NCI-H526 treated with DMSO at 0.1 percent for 48 hours (cell line): ENCODE measurements around the gene SNAP29.
"Not testable (repeated sequence)": the region's sequence is repeated elsewhere in the genome, so short reads cannot be mapped to it uniquely, and the experiment has no call there.

Experiments
- DNase-seq: peaks from one replicate; lab custom pipeline; 2025; lab: John Stamatoyannopoulos, UW

Gene SNAP29

DNA sequence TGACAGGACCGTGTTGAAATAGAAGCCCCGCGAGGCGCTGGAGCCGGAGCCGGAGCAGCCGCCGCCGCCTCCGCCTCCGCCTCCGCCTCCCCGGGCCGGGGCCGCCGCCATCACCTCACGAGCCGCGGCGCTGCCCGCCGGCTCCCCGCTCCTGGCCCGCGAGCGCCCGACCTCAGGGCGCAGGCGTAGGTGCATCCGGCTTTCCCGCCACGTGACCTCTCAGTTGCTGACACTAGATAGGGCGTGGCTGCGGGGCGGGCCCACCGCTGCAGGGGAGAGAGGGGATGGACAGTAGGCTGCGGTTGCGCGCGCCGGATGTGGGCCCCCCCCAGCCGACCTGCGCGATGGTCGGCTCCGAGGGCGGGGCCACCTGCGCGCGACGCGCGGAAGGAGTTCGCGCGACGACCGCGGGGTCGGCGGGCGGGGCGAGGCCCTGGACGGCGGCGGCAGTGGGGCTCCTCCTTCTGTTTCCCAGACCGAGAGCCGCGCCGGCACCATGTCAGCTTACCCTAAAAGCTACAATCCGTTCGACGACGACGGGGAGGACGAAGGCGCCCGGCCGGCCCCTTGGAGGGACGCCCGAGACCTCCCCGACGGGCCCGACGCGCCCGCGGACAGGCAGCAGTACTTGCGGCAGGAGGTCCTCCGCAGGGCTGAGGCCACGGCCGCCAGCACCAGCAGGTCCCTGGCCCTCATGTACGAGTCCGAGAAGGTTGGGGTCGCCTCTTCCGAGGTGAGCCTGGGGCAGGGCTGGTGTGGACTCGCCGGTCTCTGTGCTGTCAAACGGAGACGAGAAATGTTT lies at the start of gene SNAP29, which contains the start of gene PI4KA:
SNAP29 (plus strand) TSS at position 393 of the 802 bp plus-strand sequence; CDS start at position 497, 104 bp downstream.
PI4KA (minus strand) TSS at position 197 of the 802 bp plus-strand sequence; CDS start at position 111, 86 bp downstream.
- DNase-seq = peak; percentile 91

DNA sequence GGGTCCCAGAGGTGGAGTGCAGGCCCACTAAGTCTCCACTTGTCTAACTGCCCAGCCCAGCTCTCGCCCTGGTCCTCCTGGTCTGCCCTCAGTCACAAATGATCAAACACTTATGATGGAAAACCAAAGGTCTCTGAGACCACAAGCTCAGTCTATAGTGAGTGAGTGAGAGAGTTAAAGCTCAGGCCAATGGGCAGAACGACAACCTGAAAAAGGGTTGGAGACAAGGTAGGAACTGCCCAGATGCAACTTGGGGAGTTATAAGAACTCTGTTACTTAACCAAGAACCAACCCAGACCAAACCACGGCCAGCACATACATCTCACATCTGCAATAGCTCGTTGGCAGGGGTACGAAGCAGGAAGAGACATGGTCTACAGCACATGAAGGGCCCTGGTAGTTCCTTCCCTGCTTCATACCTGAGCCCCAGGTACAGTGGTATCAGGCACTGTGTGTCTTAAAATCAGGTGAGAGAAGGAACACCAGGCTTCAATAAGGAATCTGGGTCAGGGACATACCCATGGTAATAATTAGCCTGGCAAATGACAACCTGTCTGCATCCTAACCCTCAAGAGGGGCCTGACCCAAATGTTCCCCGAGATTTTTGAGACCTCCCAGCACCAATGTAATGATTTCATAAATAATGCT lies 49.1 kb upstream of the SNAP29 start:
- DNase-seq = no peak

DNA sequence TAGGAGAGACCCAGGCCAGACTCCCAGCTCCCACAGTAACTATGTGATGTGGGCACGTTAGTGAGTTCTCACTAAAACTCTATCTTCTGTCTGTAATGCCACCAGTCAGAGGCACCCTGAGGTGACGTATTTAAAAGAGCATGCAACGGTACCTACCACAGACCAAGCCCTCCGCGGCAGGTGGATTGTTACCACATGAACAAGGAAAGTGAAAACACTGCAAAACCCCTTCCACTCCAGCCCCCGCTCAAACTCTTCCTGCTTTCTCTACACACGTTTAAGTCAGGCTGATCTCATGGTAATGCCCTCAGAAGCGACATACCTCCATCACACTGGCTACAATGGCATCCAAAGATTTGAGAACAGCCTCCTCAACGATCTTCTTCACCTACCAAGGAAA lies 48.2 kb upstream of the SNAP29 start:
- no peak for DNase-seq

DNA sequence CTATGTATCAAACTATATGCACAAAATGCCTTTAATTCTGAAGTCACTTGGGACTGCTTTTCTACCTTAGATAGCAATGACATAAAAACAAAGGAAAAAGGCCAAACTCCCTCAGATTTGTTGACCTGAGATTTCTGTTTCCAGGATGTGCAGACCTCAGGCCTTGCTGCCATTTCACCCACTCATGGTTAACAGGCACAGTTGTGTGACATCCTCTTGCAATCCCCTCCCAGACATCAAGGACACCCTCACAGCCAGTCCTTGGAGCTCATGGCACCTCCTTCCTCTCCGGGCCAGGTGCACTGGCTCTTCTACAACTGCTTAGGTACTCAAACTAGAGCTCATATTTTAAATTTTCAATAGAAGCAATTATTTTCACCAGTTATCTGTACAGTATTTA lies 47.6 kb upstream of the SNAP29 start:
- no peak for DNase-seq

DNA sequence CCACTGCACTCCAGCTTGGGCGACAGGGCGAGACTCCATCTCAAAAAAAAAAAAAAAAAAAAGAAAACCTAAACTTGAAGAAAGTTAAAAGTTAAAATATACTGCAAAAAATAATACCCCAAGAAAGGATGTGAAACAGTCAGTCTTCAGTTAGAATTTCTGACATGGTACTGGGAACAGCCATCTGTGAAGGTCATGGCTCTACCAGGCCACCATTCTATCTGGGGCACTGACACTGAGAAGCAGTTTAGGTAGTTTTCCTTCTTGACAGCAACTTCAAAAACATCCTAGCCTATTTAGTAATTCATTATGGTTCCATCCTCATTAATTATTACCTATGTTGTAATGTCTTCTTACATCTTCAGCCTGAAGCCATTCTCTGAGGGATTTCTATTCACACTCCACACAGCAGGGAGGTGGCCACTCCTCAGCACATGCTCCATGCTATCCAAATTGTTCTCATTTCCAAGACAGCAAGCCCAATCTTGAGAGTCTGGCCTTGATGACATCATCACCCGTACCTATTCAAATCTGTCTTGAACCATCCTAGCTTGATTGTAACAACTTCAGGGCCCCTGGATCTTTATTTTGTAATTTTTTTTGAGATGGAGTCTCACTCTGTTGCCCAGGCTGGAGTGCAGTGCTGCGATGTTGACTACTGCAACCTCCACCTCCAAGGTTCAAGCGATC lies 46.7 kb upstream of the SNAP29 start:
- DNase-seq = no peak

DNA sequence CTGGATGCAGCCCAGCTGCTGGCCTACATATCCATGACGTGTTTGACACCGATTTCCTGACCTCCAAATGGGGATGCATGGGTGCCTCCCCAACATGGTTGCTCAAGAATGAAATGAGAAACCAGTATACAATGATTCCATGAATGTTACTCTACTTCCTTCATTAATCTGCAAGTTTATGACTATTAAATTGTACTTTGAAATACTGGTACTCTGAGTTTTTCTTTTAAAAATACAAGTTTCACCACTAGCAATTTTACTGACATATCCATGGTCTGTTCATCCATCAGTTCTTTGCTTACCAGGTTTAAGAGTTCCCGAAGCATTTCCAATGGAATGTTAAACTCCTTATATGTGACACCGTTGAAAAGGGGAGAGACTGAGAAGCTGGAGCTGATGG lies 45.8 kb upstream of the SNAP29 start:
- no peak for DNase-seq

DNA sequence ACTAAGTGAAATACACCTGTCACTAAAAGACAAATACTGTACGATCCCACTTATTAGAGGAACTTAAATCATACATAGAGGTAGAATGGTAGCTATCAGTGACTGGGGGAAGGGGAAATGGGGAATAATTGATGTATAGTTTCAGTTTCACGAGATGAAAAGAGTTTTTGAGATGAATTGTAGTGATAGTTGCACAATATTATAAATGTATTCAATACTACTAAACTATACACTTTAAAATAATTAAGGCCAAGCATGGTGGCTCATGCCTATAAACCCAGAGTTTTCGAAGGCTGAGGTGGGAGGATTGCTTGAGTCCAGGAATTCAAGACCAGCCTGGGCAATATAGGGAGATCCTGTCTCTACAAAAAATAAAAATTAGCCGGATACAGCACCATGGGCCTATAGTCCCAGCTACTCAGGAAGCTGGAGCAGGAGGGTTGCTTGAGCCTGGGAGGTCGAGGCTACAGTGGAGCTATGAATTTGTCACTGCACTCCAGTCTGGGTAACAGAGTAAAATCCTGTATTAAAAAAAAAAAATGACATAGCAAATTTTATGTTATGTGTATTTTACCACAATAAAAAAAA lies 44.5 kb upstream of the SNAP29 start:
- no peak for DNase-seq

DNA sequence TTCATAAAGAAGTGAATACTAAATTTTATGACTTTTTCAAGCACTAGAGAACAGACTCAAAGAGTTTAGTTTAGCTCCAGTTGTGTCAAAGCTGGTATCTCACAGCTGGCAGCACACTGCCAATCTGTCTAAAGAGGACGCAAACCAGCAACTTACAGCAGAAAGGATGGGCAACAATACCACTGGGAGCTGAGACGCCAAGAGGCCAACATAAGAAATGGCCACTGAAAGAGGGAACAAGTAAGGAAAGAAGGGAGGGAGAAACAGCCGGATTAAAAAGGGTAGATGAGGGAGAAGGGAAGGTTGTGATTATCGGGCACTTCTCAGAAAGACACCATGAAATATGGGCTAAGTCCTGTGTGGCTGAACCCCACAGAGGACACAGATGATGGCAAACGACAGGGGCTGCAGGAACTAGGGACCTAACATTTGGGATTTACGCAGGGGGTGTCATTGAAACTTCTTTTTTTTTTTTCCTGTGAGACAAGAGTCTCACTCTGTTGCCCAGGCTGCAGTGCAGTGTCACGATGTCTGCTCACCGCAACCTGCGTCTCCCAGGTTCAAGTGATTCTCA lies 43.2 kb upstream of the SNAP29 start:
- no peak for DNase-seq

DNA sequence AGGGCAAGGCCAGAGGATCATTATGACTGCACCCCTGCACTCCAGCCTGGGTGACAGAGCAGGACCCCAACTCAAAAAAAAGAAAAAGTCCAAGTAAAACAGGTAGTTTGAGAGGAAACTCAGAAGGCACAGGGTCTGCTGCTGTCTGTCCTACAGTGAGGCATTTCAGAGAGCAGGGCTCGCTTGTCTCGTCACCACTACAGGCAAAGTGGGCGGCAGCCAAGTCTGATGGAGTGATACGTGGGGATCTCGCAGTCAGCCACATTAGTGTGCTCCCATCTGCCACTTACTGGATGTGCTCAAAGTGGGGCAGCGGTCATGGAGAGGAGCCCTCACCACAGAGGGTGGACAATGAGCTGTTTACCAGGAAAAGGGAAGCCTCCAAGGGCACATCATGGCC lies 42.2 kb upstream of the SNAP29 start:
- no peak for DNase-seq

DNA sequence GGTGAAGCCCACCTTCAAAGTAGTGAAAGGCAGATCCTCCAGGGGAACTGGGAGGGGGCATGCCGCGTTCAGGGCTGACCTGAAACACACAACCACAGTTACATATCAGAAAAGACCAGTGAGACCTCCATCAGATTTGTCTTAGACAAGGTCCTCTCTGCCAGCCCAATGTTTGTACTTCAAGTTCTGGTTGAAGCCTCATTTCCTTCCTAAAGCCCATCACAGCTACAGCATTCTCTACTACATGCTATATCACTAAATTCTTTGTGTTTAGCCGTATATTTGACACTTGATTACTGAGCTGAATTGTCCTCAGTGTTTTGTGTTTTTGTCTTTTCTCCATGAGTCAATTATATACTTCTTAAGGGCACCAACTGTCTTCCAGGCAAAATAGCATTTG lies 40.3 kb upstream of the SNAP29 start:
- no peak for DNase-seq

DNA sequence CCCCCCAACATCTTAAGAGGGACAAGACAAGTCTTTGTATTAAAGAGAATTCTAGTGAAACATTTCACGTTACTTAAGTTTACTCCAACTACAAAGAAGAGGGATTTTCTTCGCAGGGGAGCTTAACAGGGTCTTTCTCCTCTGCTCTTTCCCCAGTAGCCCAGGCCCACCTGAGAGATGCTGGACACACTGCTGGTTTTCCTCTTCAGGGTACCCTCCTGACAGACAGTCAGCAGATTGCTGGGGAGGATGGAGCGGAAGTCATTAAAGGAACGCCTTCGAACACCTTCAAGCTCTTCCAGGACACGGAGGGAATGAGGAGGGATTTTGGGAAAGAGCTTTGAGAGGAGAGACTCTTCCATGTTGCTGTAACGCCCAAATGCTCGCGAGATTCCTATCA lies 39.3 kb upstream of the SNAP29 start:
- DNase-seq = no peak

DNA sequence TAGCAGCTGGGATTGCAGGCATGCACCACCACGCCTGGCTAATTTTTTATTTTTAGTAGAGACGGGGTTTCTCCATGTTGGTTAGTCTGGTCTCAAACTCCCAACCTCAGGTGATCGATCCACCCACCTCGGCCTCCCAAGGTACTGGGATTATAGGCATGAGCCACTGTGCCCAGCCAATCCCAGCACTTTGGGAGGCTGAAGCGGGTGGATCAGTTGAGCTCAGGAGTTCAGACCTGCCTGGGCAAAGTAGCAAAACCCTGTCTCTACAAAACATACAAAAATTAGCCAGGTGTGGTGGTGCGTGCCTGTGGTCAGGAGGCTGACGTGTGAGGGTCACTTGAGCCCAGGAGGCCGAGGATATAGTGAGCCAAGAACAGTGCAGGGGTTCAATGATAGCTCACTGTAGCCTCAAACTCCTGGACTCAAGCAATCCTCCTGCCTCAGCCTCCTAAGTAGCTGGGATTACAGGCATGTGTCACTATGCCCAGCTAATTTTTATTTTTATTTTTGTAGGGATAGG lies 37.0 kb upstream of the SNAP29 start:
- DNase-seq = not testable (repeated sequence)

DNA sequence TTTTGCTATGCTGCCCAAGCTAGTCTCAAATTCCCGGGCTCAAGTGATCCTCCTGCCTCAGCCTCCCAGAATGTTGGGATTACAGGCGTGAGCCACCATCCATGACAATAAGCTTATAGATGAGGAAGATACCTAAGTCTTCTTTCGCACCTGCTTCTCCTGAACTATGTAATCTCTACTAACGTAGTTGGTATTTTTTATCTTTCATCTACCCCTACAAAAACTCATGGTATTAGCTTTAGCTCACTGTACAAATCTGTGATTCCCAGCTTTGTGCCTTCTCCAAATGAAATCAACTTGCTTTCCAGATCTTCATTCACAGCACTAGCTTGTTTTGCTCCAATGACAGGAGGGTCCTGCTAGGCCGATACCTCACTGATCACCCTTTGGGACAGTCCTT lies 36.6 kb upstream of the SNAP29 start:
- no peak for DNase-seq

DNA sequence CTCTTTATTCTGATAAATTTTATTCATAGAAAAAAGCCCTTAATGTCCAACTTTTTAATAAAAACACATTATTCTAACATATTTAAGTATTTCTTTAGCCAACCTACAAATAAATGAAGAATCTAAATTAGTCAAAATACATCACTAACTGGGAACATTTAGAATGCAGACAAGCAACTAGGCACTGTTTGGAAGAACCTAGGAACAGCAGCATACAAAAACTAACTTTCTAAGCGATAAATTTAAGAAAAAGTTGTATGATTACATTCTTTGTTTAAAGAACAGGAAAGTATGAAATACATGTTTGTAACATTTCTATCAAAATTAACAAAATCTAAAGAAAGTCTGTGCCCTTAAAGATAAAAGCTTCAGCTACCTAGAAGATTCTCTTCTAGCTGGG lies 35.5 kb upstream of the SNAP29 start:
- no peak for DNase-seq

DNA sequence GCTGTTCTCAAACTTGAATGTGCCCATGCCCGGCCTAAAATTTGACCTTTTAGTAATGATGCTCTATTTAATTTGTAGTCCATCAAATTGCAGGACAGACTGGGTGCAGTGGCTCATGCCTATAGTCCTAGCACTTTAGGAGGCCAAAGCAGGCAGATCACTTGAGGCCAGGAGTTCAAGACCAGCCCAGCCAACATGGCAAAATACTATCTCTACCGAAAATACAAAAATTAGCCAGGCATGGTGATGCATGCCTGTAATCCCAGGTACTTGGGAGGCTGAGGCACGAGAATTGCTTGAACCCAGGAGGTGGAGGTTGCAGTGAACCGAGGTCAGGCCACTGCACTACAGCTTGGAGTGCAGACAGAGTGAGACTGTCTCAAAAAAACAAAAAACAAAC lies 33.6 kb upstream of the SNAP29 start:
- DNase-seq = not testable (repeated sequence)

DNA sequence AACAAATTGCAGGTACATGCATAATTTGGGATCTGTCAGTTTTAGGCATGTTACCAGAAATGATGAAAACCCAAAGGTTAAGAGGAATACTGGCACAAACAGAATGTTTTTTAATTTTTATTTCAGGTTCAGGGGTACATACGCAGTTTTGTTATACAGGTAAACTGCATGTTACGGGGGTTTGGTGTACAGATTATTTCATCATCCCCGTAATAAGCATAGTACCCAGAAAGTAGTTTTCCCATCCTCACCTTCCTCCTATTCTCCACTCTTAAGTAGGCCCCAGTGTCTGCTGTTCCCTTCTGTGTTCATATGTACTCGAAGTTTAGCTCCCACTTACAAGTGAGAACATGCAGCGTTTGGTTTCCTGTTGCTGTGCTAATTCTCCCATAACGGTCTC lies 33.2 kb upstream of the SNAP29 start:
- DNase-seq = no peak

DNA sequence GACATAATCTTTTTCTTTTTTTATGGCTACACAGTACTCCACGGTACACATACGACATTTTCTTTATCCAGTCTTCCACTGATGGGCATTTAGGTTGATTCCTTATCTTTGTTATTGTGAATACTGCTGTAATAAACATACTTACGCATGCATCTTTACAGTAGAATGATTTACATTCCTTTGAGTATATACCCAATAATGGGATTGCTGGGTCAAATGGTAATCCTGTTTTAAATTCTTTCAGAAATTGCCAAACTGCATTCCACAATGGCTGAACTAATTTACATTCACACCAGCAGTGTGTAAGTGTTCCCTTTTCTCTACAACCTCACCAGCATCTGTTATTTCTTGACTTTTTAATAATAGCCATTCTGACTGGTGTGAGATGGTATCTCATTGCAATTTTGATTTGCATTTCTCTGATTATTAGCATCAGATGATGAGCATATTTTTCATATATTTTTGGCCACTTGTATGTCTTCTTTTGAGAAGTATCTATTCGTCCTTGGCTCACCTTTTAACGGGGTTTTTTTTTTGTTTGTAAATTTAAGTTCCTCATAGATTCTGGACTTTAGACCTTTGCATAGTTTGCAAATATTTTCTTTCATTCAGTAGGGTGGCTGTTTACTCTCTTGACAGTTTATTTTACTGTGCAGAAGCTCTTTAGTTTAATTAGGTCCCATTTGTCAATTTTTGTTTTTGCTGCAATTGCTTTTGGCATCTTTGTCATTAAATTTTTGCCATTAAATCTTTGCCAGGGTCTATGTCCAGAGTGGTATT lies 32.2 kb upstream of the SNAP29 start:
- DNase-seq = not testable (repeated sequence)

DNA sequence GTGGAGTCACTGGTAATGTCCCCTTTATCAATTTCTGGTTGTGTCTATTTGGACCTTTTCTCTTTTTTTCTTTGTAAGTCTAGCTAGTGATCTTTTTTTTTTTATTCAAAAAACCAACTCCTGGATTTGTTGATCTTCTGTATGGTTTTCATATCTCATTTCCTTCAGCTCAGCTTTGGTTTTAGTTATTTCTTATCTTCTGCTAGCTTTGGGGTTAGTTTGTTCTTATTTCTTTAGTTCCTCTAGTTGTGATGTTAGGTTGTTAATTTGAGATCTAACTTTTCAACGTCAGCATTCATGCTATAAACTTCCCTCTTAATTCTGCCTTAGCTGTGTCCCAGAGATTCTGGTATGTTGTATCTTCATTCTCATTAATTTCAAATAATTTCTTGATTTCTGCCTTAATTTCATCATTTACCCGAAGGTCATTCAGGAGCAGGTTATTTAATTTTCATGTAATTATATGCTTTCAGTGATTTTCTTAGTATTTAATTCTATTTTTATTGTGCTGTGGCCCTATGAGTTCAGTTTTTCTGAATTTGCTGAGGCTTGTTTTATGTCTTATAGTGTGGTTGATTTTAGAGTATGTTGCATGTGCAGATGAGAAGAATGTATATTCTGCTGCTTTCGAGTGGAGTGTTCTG lies 29.2 kb upstream of the SNAP29 start:
- no peak for DNase-seq

DNA sequence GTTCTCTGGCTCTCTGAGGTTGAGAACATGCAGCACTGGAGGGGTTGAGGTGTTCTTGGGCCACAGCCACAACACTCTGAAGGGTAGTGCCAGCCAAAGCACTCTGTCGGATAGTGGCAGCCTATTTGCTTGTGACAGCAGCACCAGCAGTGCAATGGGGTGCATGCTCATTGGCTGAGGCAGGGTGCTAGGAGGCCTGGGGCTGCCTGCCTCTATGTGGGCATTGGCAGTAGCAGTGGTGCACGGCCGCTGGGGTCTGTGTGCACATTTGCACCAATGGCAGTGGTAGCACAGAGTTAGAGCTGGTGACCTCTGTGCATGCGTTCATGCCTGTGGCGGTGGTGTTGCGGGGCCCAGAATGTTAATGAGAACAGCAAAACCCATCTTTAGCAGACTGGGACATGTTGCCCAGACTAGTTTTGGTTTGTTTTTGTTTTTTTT lies 25.6 kb upstream of the SNAP29 start:
- no peak for DNase-seq

DNA sequence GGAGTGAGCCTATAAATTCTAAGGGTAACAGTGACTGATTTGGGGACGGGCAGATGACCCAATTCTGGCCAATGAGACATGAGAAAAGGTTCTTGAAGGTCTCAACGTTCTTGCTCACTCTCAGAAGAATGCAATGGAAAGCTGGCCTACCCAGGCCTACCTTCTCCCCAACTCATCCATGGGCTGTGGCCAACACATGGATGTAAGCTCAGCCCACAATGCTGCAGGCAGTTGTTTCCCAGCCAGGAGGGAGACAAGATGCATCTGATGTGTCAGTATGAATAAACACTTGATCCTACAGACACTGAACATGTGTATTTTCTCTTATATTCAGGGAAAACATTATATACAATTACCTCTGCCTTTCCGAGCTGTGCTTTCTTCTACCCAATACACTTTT lies 24.6 kb upstream of the SNAP29 start:
- DNase-seq = no peak

DNA sequence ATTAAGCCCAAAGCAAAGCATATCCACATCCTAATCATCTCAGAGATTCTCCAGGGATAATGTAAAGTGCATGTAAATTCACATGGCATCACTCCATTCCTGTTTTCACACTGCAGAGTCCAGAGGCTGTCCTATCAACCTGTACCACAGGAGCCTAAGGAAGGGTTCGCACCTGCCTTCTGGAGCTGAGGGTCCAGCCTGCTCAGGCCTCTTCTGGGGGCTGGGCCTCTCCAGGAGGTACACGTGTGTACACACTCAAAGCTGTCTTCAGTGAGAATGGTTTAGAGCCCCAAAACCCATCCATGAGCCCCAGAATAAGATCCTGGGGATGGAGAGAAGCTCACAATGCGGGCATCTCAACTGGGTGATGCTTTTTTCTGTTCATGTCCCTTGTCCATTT lies 24.1 kb upstream of the SNAP29 start:
- DNase-seq = no peak
